Brain pericyte (primary cell): ENCODE data around the gene RRN3.
A peak's percentile ranks its signal among the peaks of the same experiment; 100 is the strongest.
"Not testable (repeated sequence)": the region's sequence is repeated elsewhere in the genome, so short reads cannot be mapped to it uniquely, and the experiment has no call there.

Experiments
- DNase-seq: peaks from one replicate; pipeline ENCODE4 v3.0.0-alpha.2; 2012; ENCODE audit warnings: low read depth, low spot score

The RRN3 gene

DNA sequence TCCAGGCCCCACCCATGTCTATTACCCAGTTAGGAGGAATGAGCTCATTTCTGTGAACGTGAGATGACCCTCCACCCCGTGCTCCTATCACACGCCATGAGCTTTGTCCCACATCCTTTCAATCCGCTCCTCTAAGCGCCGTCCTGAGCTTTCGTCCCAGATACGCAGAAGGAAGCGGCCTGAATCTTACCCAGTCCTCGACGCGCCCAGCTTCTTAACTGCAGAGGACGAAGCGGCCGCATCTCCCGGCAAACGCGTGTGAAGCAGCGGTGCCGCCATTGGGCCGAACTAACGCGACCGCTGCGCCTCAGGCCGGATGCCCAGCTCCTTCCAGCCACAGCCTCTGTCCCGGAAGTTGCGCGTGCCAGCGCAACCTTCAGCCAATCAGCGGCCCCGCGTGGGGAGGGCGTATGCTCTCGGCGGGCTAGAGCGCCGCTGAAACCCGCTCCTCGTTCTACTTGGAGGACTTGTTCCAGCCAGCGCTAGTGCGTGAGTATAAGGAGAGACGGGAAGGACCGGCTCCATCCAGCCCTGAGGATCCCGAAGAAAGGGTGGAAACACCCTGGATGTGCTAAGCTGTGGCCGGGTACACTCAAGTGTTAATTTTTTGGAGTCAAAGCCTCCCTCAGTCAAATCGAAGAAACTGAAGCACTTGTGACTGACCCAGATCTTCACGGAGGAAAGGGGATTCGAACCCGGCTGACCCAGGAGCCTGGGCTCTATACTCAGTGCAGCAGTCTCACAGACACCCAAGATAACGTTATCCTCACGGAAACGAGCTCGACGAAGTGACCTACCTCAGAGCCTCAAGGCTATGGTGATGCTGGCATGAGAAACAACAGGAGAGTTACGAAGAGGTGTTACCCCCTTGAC is at the start of gene RRN3:
Gene RRN3 (minus strand): TSS at position 318 of the 873 bp plus-strand sequence. CDS start 39 bp downstream, at position 279.
- DNase-seq: peak; percentile 79

- DNase-seq: not testable (repeated sequence)
These were observed 49.6 kb upstream of the RRN3 start for GRCh38 chr16:15143601-15144091.

- not testable (repeated sequence) for DNase-seq
These were observed 49.0 kb upstream of the RRN3 start for GRCh38 chr16:15142891-15143600.

DNA sequence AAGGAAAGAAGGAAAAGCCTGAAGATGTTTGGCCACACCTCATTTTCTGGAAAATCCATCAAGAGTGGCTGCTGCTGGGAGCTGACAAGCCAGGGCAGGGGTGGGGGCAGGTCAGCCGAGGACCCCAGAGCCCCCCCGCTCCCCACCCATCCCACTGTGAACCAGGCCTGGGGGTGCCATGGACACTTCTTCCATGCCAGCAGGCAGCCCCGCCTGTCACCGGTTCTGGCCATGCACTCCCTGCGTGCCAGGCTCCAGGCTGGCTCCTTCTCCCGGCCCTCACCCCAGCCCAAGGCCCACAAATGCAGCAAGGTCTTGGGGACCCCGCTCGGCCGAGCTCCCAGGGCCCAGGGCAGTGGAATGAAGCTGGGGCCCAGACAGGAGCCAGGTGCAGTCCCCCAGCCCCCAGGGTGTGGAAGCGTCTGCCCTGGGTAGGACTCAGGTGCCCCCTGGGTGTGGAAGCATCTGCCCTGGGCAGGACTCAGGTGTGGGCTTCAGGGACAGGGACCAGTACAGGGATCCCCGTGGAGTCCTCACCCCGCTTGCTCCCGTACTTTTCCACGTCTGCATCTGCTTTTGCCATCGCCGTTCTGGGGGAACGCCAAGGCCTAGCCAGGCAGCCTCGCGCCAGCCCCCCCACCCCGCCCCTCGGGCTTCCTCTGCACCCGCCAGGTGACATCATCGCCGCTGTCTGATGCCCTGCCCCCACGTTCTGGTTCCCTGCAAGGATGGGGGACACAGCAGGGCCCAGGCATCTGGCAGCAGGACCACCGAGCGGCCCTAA is 48.2 kb upstream of the RRN3 start:
- DNase-seq: not testable (repeated sequence)

DNA sequence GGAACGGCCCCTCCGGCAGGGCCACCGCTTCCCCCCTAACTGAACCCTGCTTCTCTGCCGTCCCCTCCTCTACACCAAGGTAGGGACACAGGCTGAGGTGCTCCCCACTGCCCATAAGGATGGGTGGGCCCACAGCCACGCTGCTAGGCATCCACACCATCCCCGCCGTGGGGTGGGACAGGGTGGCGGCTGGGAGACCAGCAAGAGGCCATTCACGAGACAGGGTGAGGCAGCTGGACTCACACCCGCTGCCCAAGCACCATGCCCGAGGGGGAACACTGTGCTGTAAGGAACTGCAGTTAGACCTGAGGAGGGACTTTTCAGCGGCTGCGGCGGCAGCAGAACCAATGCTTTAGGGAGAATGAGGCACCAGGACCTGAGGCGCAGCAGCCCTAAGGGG is 47.5 kb upstream of the RRN3 start:
- no peak for DNase-seq

- DNase-seq: not testable (repeated sequence)
These were observed 46.6 kb upstream of the RRN3 start for GRCh38 chr16:15140444-15141365.

GRCh38 chr16:15137514-15137913 is 43.4 kb upstream of the RRN3 start:
- not testable (repeated sequence) for DNase-seq

DNA sequence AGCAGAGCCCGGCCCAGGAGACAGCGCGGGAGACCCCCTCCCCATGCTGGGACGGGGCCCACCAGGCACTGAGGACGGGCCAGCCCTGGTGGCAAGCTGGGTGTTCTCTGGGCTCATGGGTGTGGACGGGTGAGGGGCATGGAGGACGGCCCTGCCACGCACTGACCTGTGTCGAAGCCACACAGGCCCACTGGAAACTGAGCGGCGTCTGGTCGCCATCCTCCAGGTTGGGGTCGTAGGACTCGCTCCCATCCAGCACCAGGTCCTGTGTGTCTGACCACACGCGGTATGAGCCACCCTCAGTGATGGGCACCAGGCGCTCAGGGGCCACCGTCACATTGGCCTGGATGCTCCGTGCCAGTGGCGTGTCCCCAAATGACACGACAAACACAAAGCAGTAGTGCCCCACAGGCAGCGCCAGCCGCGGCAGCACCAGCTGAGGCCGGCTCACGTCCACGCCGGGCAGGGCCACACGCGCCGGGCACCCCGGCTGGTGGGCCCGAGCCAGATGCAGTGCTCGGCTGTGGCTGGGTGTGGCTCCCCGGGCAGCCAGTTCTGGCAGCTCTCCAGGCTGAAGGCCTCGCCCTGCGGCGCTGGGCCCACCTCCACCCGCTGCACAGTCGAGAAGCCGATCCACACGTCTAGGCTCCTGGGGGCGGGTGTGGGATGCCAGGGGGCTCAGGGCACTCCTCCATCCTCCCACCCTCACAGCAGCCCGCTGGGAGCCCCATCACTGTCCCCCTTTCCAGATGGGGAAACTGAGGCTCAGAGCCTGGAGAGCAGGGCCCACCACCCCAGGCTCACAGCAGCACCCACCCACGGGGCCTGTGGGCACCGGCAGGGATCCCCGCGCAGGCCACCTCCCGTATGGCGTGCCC is 41.6 kb upstream of the RRN3 start:
- DNase-seq: not testable (repeated sequence)

DNA sequence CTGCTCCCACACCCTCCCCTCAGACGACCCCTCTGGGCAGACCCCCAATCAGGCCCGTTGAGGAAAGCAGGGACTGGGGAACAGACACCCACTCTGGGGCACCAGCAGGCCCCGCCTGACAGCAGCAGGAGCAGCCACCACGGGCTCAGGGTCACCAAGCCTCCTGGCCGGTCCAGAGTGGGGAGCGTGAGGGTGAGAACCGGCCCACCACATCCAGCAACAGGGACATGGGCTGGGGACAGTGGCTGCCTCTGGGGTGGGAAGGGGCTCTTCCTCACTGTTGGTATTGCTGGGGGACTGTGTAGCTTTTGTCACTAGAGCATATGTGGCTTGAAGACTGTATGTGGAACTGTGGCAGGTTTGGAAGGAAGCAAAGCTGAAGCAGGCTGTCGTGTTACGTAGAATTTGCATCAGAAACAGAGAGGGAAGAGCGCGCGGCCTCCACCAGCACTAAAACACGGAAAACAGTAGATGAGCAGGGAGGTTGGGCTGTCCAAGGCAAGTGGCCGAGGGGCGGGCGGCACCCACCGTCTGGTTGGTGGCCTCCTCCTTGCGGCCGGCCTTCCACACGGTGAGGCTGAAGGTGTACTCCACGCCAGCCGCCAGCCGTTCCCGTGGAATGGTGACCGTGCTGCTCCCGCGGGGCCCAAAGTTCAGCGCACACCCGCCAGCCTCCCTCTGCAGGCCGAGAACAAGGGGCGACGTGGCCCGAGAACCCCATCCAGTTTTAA is 40.8 kb upstream of the RRN3 start:
- not testable (repeated sequence) for DNase-seq

DNA sequence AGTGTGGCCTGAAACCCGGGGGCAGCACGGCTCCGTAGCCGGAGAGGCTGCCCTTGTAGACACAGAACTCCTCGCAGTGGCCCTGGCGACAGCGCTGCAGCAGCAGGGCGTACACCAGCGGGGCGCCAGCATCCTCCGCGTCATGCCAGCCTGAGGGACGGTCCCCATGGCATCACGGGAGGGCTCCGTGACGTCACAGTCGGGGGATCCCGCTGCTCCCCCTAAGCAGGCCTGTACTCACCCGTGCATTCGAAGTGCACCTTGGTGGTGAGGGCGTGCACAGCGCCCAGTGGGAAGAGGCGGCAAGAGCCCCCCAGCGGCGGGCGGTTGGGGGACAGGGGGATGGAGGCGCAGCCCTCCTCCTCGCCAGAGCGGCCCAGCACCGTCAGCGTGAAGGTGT is 39.5 kb upstream of the RRN3 start:
- not testable (repeated sequence) for DNase-seq

DNA sequence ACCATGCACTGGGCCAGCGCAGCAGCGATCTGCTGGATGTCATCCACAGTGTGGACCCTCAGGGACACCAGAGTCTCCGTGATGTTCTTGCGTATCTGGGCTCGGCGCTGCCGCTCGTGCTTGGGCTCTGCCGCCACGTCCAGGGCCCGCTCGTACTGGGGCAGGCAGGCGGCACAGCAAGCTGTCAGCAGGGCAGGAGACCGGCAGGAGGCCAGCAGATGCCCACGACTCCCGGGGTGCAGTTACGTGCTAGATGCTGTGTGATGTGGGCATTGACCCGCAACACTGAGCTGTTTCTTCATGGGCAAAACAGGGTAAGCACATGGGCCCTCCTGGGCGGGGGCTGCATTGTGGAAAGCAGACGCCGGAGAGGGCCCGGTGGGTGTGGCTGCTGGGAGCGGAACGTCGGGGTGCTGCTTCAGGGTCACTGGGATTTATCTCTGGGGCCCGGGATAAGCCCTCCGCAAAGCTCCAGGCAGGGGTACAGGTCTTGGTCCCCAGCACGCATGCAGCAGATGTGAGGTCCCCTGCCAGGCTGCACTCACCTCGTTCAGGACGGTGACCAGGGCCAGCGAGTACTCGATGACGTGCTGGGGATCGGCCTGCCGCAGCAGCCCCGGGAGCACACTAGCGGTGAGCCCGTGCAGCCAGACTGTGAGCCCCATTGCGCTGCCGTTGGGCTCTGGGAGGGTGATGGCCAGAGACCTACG is 38.8 kb upstream of the RRN3 start:
- not testable (repeated sequence) for DNase-seq

- not testable (repeated sequence) for DNase-seq
These were observed 37.0 kb upstream of the RRN3 start for GRCh38 chr16:15130943-15131700.

DNA sequence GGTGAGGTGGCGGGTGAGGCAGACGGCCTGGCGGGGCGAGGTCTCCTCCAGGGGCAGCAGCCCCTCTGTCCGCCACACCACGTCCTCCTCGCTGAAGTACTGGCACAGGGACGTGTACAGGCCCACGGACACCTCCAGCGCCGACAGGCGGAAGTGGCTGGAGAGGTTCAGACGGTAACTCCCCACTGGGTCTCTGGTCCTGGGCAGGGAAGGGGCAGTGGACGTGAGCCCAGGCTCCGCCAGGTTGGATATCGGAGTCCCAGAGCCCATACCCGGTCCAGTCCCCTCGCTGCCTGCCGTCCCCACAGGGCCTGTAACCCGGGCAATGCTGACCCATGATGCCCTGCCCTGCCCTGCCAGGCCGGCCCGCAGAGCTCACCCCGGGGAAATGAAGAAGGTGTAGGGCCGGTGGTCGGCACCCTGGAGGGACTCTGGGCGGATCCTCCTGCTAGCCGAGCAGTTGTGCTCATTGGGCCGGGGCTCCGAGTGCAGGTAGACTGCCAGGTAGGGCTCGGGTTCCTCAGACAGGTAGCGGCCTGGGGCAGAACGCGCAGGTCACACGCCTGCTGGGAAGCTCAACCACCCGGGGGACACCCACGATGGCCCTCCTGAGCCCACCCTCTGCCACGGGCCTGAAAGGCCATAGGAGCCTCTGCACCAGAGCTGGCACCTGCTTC is 36.3 kb upstream of the RRN3 start:
- not testable (repeated sequence) for DNase-seq

DNA sequence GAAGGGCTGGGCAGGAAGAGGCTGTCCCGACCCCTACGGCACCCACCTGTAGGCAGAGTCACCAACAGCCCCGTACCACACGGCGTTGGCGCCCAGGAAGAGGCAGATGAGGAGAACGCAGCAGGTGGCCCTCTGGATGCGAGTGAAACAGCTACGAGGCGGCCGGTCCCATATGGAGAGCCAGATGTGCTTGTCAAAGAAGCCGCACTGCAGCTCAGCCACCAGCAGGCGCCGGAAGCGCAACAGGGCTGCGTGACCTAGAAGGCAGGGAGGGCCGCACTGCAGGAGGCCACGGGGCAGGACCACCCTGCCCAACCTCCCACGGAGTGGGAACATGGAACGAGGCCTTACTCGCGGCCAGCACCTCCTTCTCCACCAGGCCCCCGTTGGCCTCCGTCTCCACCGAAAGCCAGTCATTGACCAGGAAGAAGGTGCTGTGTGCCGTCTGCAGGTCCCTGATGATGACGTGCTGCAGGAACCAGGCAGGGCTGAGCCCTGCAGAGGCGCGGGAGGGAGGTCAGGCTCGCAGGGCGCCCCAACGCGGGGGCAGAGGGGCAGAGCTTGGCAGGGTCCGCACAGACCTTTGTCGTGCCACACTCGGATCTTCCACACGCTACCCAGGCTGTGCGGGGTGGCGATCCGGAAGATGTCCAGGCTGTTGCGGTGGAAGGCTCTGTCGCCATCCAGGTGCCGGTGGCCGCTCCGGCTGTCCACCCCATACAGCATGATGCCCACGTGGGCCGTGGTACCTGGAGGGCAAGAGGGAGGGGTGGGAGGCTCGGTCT is 33.8 kb upstream of the RRN3 start:
- not testable (repeated sequence) for DNase-seq

- DNase-seq: not testable (repeated sequence)
These were observed 6.4 kb upstream of the RRN3 start for GRCh38 chr16:15100372-15100987.
